EL (cell line): ENCODE measurements around the gene LHX4.

ENCODE experiments used
- DNase-seq: peaks from one replicate; pipeline ENCODE4 v3.0.0-alpha.2; 2016

Gene LHX4

GRCh38 chr1:180275726-180276125 lies 45.7 kb downstream of the LHX4 start:
- no peak for DNase-seq

- no peak for DNase-seq
Observed at GRCh38 chr1:180277476-180278193, 47.6 kb downstream of the LHX4 start.

- DNase-seq: no peak
Observed at GRCh38 chr1:180278194-180278515, 48.1 kb downstream of the LHX4 start.

- DNase-seq: no peak
Observed at GRCh38 chr1:180278596-180279395, 48.7 kb downstream of the LHX4 start.

- no peak for DNase-seq
Observed at GRCh38 chr1:180279651-180280050, 49.6 kb downstream of the LHX4 start.

- no peak for DNase-seq
Observed at GRCh38 chr1:180280617-180281016, 50.6 kb downstream of the LHX4 start.

GRCh38 chr1:180281490-180281889 lies 51.4 kb downstream of the LHX4 start:
- DNase-seq: no peak

- DNase-seq: no peak
Observed at GRCh38 chr1:180282401-180283044, 52.5 kb downstream of the LHX4 start.

- DNase-seq: no peak
Observed at GRCh38 chr1:180283098-180283497, 53.0 kb downstream of the LHX4 start.

GRCh38 chr1:180286417-180286816 lies 56.4 kb downstream of the LHX4 start:
- no peak for DNase-seq

GRCh38 chr1:180287988-180288705 lies 58.1 kb downstream of the LHX4 start:
- DNase-seq: no peak

- DNase-seq: no peak
Observed at GRCh38 chr1:180288940-180289339, 58.9 kb downstream of the LHX4 start.

GRCh38 chr1:180290265-180291001 lies 60.4 kb downstream of the LHX4 start:
- DNase-seq: no peak

GRCh38 chr1:180291004-180291403 lies 60.9 kb downstream of the LHX4 start:
- no peak for DNase-seq

- DNase-seq: no peak
Observed at GRCh38 chr1:180294711-180295110, 64.6 kb downstream of the LHX4 start.

- DNase-seq: no peak
Observed at GRCh38 chr1:180295999-180296398, 65.9 kb downstream of the LHX4 start.

GRCh38 chr1:180299479-180300221 lies 69.6 kb downstream of the LHX4 start:
- DNase-seq: no peak

GRCh38 chr1:180301135-180301742 lies 71.2 kb downstream of the LHX4 start:
- peak; percentile 37 for DNase-seq

GRCh38 chr1:180309338-180309737 lies 79.3 kb downstream of the LHX4 start:
- peak; percentile 59 for DNase-seq

GRCh38 chr1:180310095-180310494 lies 80.0 kb downstream of the LHX4 start:
- peak; percentile 49 for DNase-seq

GRCh38 chr1:180311011-180311730 lies 81.1 kb downstream of the LHX4 start:
- peak; percentile 75 for DNase-seq
